HepG2 (cell line): ENCODE data around the gene CDH2.

ENCODE experiments used
- BCL6 ChIP-seq: IDR thresholded peaks from 2 replicates; pipeline ENCODE4 v1.6.1; 2016; ENCODE audit warnings: missing genetic modification reagents, missing compliant biosample characterization
- CHD4 ChIP-seq: fragments of 200-600 bp; sonication (generic); IDR thresholded peaks from 2 replicates; pipeline ENCODE4 v1.7.0; 2017; ENCODE audit warnings: mild to moderate bottlenecking, low read length, borderline replicate concordance
- CREBL2 ChIP-seq: sonication (generic); formaldehyde crosslinking; IDR thresholded peaks from 2 replicates; pipeline ENCODE4 v1.8.1; 2023; ENCODE audit warnings: missing genetic modification reagents, mild to moderate bottlenecking, borderline replicate concordance
- HHEX ChIP-seq: IDR thresholded peaks from 2 replicates; pipeline ENCODE4 v1.6.1; 2016; ENCODE audit warnings: control low read depth
- KMT2A ChIP-seq: sonication (generic); formaldehyde crosslinking; IDR thresholded peaks from 2 replicates; pipeline ENCODE4 v1.4.0; 2020; ENCODE audit warnings: missing genetic modification reagents
- NFE2L2 ChIP-seq: fragments of 150-350 bp; IDR thresholded peaks from 2 replicates; pipeline ENCODE4 v1.6.1; 2014; ENCODE audit warnings: low read length
- NR2F6 ChIP-seq, 2 experiments: IDR thresholded peaks; 2 replicates each; pipeline ENCODE4 v1.6.1; 2016; ENCODE audit warnings: antibody characterized with exemption in 1 of 2, mild to moderate bottlenecking in 1 of 2
- RBFOX2 ChIP-seq: fragments of 200-400 bp; formaldehyde crosslinking; IDR thresholded peaks from 2 replicates; pipeline ENCODE4 v1.6.1; 2017; ENCODE audit warnings: low read depth, mild to moderate bottlenecking, low read length
- REST ChIP-seq, 2 experiments: IDR thresholded peaks; 2 replicates each; pipeline ENCODE4 v1.6.1; 2011 to 2012; ENCODE audit warnings: low read length in 2 of 2, borderline replicate concordance in 1 of 2, low read depth in 1 of 2, mild to moderate bottlenecking in 1 of 2, moderate library complexity in 1 of 2
- YY1 ChIP-seq: IDR thresholded peaks from 2 replicates; pipeline ENCODE4 v1.6.1; 2011; ENCODE audit warnings: low read length, low read depth, moderate library complexity, mild to moderate bottlenecking; ENCODE audit not compliant: insufficient read depth, insufficient replicate concordance
- ZNF274 ChIP-seq: sonication (generic); formaldehyde crosslinking; IDR thresholded peaks from 2 replicates; pipeline ENCODE4 v1.5.1; 2020; ENCODE audit warnings: mild to moderate bottlenecking, missing genetic modification reagents
- TF ChIP-seq, protein P1 (sequence below): sonication (generic); formaldehyde crosslinking; IDR thresholded peaks from 2 replicates; pipeline ENCODE4 v1.8.1; 2023; ENCODE audit warnings: missing genetic modification reagents, inconsistent platforms, borderline replicate concordance
- TF ChIP-seq, protein P2 (sequence below): sonication (generic); formaldehyde crosslinking; conservative IDR thresholded peaks from 2 replicates; pipeline ENCODE4 v1.4.0; 2020; ENCODE audit warnings: missing genetic modification reagents

GRCh38 chr18:28167835-28168349 is 9.0 kb downstream of the CDH2 start:
- TF ChIP-seq ZNF274 (CRISPR knock-in tag): no peak
- TF ChIP-seq NR2F6 (IDR thresholded peaks at IDR 0.05): peak; percentile 83
- peak; percentile 56; the same call in 1 of the 2 replicates for TF ChIP-seq NR2F6 (CRISPR knock-in tag; IDR thresholded peaks at IDR 0.05)
- no peak for TF ChIP-seq CREBL2 (CRISPR knock-in tag)
- TF ChIP-seq YY1: no peak
- no peak for TF ChIP-seq NFE2L2
- peak; percentile 69 for TF ChIP-seq HHEX (CRISPR knock-in tag)
- TF ChIP-seq BCL6: peak; percentile 81
- TF ChIP-seq, protein P1, sequence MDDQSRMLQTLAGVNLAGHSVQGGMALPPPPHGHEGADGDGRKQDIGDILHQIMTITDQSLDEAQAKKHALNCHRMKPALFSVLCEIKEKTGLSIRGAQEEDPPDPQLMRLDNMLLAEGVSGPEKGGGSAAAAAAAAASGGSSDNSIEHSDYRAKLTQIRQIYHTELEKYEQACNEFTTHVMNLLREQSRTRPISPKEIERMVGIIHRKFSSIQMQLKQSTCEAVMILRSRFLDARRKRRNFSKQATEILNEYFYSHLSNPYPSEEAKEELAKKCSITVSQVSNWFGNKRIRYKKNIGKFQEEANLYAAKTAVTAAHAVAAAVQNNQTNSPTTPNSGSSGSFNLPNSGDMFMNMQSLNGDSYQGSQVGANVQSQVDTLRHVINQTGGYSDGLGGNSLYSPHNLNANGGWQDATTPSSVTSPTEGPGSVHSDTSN (CRISPR knock-in tag): no peak
- no peak for TF ChIP-seq RBFOX2
- TF ChIP-seq CHD4: no peak; the same call in 1 of the 2 replicates
- TF ChIP-seq, protein P2, sequence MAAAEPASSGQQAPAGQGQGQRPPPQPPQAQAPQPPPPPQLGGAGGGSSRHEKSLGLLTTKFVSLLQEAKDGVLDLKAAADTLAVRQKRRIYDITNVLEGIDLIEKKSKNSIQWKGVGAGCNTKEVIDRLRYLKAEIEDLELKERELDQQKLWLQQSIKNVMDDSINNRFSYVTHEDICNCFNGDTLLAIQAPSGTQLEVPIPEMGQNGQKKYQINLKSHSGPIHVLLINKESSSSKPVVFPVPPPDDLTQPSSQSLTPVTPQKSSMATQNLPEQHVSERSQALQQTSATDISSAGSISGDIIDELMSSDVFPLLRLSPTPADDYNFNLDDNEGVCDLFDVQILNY (CRISPR knock-in tag): no peak
- no peak for TF ChIP-seq REST (IDR thresholded peaks at IDR 0.05; ENCODE audit: borderline replicate concordance in 1 of 2, low read depth in 1 of 2, low read length in 2 of 2)
- TF ChIP-seq KMT2A: no peak
